Right renal pelvis (tissue), 4 donors: Measurements from ENCODE around the gene CHCHD3. TPM values are rescaled to one million over a fixed set of nuclear protein-coding genes. Genes with fewer than 3 reads are reported as not detected.
"Not testable (repeated sequence)": the region's sequence is repeated elsewhere in the genome, so short reads cannot be mapped to it uniquely, and the experiment has no call there.

Experiments used
- DNase-seq, 4 donors: peaks; one replicate each; pipeline ENCODE4 v3.0.0-alpha.2; 2013; ENCODE audit warnings: low read depth in 4 of 4, low spot score in 3 of 4, missing footprints in 1 of 4
- polyA plus RNA-seq, 4 donors: library from polyadenylated mRNA; unstranded; fragments of 120-200 nt; gene quantifications; one replicate each; pipeline ENCODE4 v1.2.1, GENCODE V29; 2013; ENCODE audit not compliant: insufficient read length in 4 of 4

CHCHD3 gene
- polyA plus RNA-seq, 4 donors: 80.8 to 93.4 (median 87.9) TPM

GRCh38 chr7:132910657-132911056 lies 171.2 kb downstream of the CHCHD3 start:
- DNase-seq: no peak

GRCh38 chr7:132907380-132907940 lies 174.4 kb downstream of the CHCHD3 start:
- DNase-seq: no peak

- DNase-seq: no peak
Measured at GRCh38 chr7:132906193-132906835, 175.6 kb downstream of the CHCHD3 start.

- not testable (repeated sequence) for DNase-seq
Measured at GRCh38 chr7:132905136-132905535, 176.8 kb downstream of the CHCHD3 start.

- DNase-seq: no peak
Measured at GRCh38 chr7:132904209-132904608, 177.7 kb downstream of the CHCHD3 start.

- not testable (repeated sequence) for DNase-seq
Measured at GRCh38 chr7:132902294-132902693, 179.6 kb downstream of the CHCHD3 start.

GRCh38 chr7:132901241-132901640 lies 180.6 kb downstream of the CHCHD3 start:
- DNase-seq: no peak

- no peak for DNase-seq
Measured at GRCh38 chr7:132899833-132900232, 182.1 kb downstream of the CHCHD3 start.

- DNase-seq: not testable (repeated sequence)
Measured at GRCh38 chr7:132898641-132899175, 183.2 kb downstream of the CHCHD3 start.

GRCh38 chr7:132897093-132897687 lies 184.7 kb downstream of the CHCHD3 start:
- no peak for DNase-seq

- no peak for DNase-seq
Measured at GRCh38 chr7:132895231-132895630, 186.7 kb downstream of the CHCHD3 start.

GRCh38 chr7:132893560-132893959 lies 188.3 kb downstream of the CHCHD3 start:
- no peak for DNase-seq

- not testable (repeated sequence) for DNase-seq
Measured at GRCh38 chr7:132892744-132893143, 189.1 kb downstream of the CHCHD3 start.

GRCh38 chr7:132891554-132891953 lies 190.3 kb downstream of the CHCHD3 start:
- DNase-seq: no peak

GRCh38 chr7:132882714-132883428 lies 199.0 kb downstream of the CHCHD3 start:
- DNase-seq: no peak

GRCh38 chr7:132881317-132881716 lies 200.6 kb downstream of the CHCHD3 start:
- DNase-seq: no peak

- no peak for DNase-seq
Measured at GRCh38 chr7:132879579-132879978, 202.3 kb downstream of the CHCHD3 start.

- DNase-seq: no peak
Measured at GRCh38 chr7:132878204-132878919, 203.5 kb downstream of the CHCHD3 start.

GRCh38 chr7:132877573-132877972 lies 204.3 kb downstream of the CHCHD3 start:
- DNase-seq: peak in 1 of 4 donors; percentile 6

GRCh38 chr7:132876576-132876975 lies 205.3 kb downstream of the CHCHD3 start:
- no peak for DNase-seq

- DNase-seq: no peak
Measured at GRCh38 chr7:132872034-132872433, 209.9 kb downstream of the CHCHD3 start.
